Mesendoderm (in vitro differentiated cells): ENCODE data around the gene KRT1.

ENCODE experiments used
- DNase-seq: peaks from one replicate; pipeline ENCODE4 v3.0.0; 2013
- H2AK5ac ChIP-seq: 2 replicates; pipeline ENCODE4 v1.6.1; 2013; ENCODE audit warnings: low read length, inconsistent platforms
- H2BK120ac ChIP-seq: 2 replicates; pipeline ENCODE4 v1.6.1; 2013; ENCODE audit warnings: low read depth, mild to moderate bottlenecking, low read length, moderate library complexity, mixed read lengths
- H2BK15ac ChIP-seq: replicated peaks from 2 replicates; pipeline ENCODE4 v1.6.1; 2013; ENCODE audit warnings: low read depth, mild to moderate bottlenecking, moderate library complexity
- H2BK5ac ChIP-seq: 2 replicates; pipeline ENCODE4 v1.6.1; 2013; ENCODE audit warnings: low read length, inconsistent platforms
- H3K18ac ChIP-seq: 2 replicates; pipeline ENCODE4 v1.6.1; 2013; ENCODE audit warnings: mild to moderate bottlenecking, low read length, mixed read lengths
- H3K23ac ChIP-seq: one replicate; pipeline ENCODE4 v1.6.1; 2013; ENCODE audit warnings: low read length
- H3K27ac ChIP-seq: 2 replicates; pipeline ENCODE4 v1.5.1; 2013; ENCODE audit warnings: low read depth, mild to moderate bottlenecking, inconsistent platforms, low read length, moderate library complexity
- H3K27me3 ChIP-seq: 2 replicates; pipeline ENCODE4 v1.6.1; 2013; ENCODE audit warnings: low read length, control low read depth, mild to moderate bottlenecking, inconsistent platforms; ENCODE audit not compliant: insufficient read depth, poor library complexity
- H3K36me3 ChIP-seq: 2 replicates; pipeline ENCODE4 v1.6.1; 2013; ENCODE audit warnings: low read length, inconsistent platforms; ENCODE audit not compliant: control insufficient read depth, insufficient read depth
- H3K4ac ChIP-seq: one replicate; pipeline ENCODE4 v1.6.1; 2013; ENCODE audit warnings: low read depth, mild to moderate bottlenecking, low read length, moderate library complexity
- H3K4me1 ChIP-seq: 2 replicates; pipeline ENCODE4 v1.6.1; 2013; ENCODE audit warnings: low read depth, low read length, inconsistent platforms; ENCODE audit not compliant: control insufficient read depth
- H3K4me2 ChIP-seq: 2 replicates; pipeline ENCODE4 v1.6.1; 2013; ENCODE audit warnings: low read length
- H3K4me3 ChIP-seq: 2 replicates; pipeline ENCODE4 v1.5.1; 2013; ENCODE audit warnings: mild to moderate bottlenecking, low read length
- H3K56ac ChIP-seq: one replicate; pipeline ENCODE4 v1.6.1; 2013; ENCODE audit warnings: low read length
- H3K79me1 ChIP-seq: 2 replicates; pipeline ENCODE4 v1.6.1; 2013; ENCODE audit warnings: low read length, inconsistent platforms
- H3K79me2 ChIP-seq: 2 replicates; pipeline ENCODE4 v1.6.1; 2013; ENCODE audit warnings: mild to moderate bottlenecking, low read length; ENCODE audit not compliant: control insufficient read depth, insufficient read depth
- H3K9ac ChIP-seq: 2 replicates; pipeline ENCODE4 v1.6.1; 2013; ENCODE audit warnings: low read length, inconsistent platforms
- H4K5ac ChIP-seq: one replicate; pipeline ENCODE4 v1.6.1; 2013; ENCODE audit warnings: low read length
- H4K8ac ChIP-seq: one replicate; pipeline ENCODE4 v1.6.1; 2013; ENCODE audit warnings: low read depth, mild to moderate bottlenecking, control low read depth, low read length, moderate library complexity
- WGBS: extraction: QIAGEN DNeasy Blood & Tissue Kit; methylation state at CpG from one replicate; pipeline ENCODE4 v1.1.7; 2013; ENCODE audit warnings: low lambda C conversion rate, missing lambda C conversion rate; ENCODE audit not compliant: insufficient coverage; ENCODE audit errors: extremely low coverage; 5-methylcytosine and 5-hydroxymethylcytosine counted together

The KRT1 gene

DNA sequence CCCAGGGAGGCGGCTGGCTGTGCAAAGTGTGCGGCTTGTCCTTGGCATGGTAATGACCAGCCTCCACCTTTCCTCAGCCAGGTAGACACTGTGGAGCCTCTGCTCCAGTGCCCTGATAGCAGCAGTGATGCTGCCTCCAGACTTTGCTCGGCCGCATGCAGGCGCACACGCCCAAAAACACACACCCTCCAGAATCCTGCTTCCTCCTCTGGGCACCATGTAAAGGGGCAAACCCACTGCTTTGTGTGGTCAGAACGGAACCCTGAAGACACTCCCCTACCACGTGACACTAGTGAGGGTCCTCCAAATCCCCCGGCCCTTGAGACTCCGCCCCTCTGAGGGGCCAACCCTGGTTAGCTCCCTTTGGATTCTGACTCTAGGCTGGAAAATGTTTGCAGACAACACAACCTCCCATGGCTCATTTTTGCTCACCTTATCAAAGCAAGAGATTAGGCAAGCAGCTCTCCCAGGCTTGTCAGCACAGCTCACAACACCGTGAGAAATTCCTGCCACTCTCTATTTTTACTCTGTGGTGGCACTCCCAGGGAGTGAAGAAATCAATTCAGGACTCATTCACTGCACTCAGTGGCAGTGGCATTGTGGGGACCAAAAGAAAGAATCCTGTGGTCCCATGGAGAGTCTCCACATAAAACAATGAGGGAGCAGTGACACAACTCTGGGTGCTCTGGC is 18.6 kb upstream of the KRT1 start:
- H3K79me1 ChIP-seq = no peaks in the 10 kb centered on the region
- no peak overlapping the region for H3K9ac ChIP-seq
- no peak overlapping the region for H3K4me2 ChIP-seq
- no peak overlapping the region for H3K4ac ChIP-seq
- H2BK15ac ChIP-seq = no peak overlapping the region
- no peak overlapping the region for H2AK5ac ChIP-seq
- no peaks in the 10 kb centered on the region for H3K27me3 ChIP-seq
- no CpG with 5 or more reads among the region's 11 CpGs for WGBS
- no peaks in the 10 kb centered on the region for H3K79me2 ChIP-seq
- H4K5ac ChIP-seq = no peak overlapping the region
- H2BK5ac ChIP-seq = no peak overlapping the region
- no peak overlapping the region for H3K18ac ChIP-seq
- H3K27ac ChIP-seq = no peak overlapping the region
- H4K8ac ChIP-seq = no peak overlapping the region
- no peaks in the 10 kb centered on the region for H3K36me3 ChIP-seq
- no peak overlapping the region for H2BK120ac ChIP-seq
- H3K23ac ChIP-seq = no peak overlapping the region
- peaks cover 6% of the 10 kb centered on the region for H3K4me1 ChIP-seq
- DNase-seq = peak; percentile 47
- H3K4me3 ChIP-seq = no peak overlapping the region
- H3K56ac ChIP-seq = no peak overlapping the region

GRCh38 chr12:52697058-52697582 is 16.9 kb upstream of the KRT1 start:
- H3K56ac ChIP-seq = no peak overlapping the region
- peaks cover 6% of the 10 kb centered on the region for H3K4me1 ChIP-seq
- no peaks in the 10 kb centered on the region for H3K79me2 ChIP-seq
- no peak overlapping the region for H4K5ac ChIP-seq
- no peaks in the 10 kb centered on the region for H3K27me3 ChIP-seq
- no peaks in the 10 kb centered on the region for H3K79me1 ChIP-seq
- no peak overlapping the region for H3K27ac ChIP-seq
- no peak overlapping the region for H2BK15ac ChIP-seq
- H3K36me3 ChIP-seq = no peaks in the 10 kb centered on the region
- H3K4ac ChIP-seq = no peak overlapping the region
- H2BK5ac ChIP-seq = no peak overlapping the region
- no CpG with 5 or more reads among the region's 2 CpGs for WGBS
- DNase-seq = no peak
- H4K8ac ChIP-seq = no peak overlapping the region
- no peak overlapping the region for H3K4me3 ChIP-seq
- H2AK5ac ChIP-seq = no peak overlapping the region
- no peak overlapping the region for H3K23ac ChIP-seq
- H3K9ac ChIP-seq = no peak overlapping the region
- no peak overlapping the region for H2BK120ac ChIP-seq
- H3K18ac ChIP-seq = no peak overlapping the region
- H3K4me2 ChIP-seq = no peak overlapping the region

DNA sequence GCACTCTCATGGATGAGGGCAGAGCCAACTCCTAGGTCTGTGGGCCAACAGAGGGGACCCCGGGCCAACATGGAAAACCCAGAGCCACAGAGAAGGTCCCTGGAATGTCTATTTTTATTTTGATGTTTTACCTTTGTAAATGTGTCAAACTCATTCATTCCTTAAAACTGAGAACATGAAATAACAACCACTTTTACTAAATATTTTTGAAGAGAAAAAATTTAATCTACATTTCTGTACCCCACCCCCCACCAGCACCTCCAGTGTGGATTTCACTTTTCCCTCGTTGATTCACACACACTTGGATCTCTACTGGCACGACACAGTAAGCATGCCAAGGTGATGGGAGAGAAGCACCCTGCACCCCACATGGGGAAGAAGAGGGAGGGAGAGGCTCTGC is 16.4 kb upstream of the KRT1 start:
- no CpG with 5 or more reads among the region's 3 CpGs for WGBS
- H3K4me3 ChIP-seq = no peak overlapping the region
- no peaks in the 10 kb centered on the region for H3K36me3 ChIP-seq
- no peak overlapping the region for H4K8ac ChIP-seq
- no peak overlapping the region for H3K9ac ChIP-seq
- peaks cover 6% of the 10 kb centered on the region for H3K4me1 ChIP-seq
- no peak overlapping the region for H3K27ac ChIP-seq
- H3K27me3 ChIP-seq = no peaks in the 10 kb centered on the region
- H3K56ac ChIP-seq = no peak overlapping the region
- H3K79me2 ChIP-seq = no peaks in the 10 kb centered on the region
- no peak overlapping the region for H2BK120ac ChIP-seq
- H3K18ac ChIP-seq = no peak overlapping the region
- no peak overlapping the region for H4K5ac ChIP-seq
- H3K4me2 ChIP-seq = no peak overlapping the region
- no peak overlapping the region for H3K4ac ChIP-seq
- no peaks in the 10 kb centered on the region for H3K79me1 ChIP-seq
- no peak for DNase-seq
- H2AK5ac ChIP-seq = no peak overlapping the region
- no peak overlapping the region for H3K23ac ChIP-seq
- H2BK15ac ChIP-seq = no peak overlapping the region
- H2BK5ac ChIP-seq = no peak overlapping the region

DNA sequence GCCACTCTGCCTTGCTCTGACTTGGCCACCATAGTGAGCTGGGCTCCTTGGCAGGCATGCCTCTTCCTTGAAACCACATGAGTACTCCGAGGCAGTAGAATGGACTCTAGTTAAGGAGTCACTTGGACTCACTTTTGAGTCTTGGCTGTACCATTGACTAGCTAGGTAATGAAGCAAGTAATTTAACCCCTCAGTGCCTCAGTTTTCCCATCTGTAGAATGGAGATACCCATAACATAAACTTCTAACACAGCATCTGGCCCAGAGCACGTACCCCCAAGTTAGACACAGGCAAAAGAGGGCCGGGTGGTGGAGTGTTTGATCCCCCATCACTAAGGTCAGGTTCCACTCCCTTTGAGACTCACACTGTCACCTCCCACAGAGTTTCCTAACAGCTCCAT is 14.8 kb upstream of the KRT1 start:
- Histone ChIP-seq H3K79me1 (no peaks in the 10 kb centered on the region), H3K27me3 (no peaks in the 10 kb centered on the region), H2BK5ac (no peak overlapping the region), H2BK120ac (no peak overlapping the region), H3K9ac (no peak overlapping the region), H4K8ac (no peak overlapping the region), H2AK5ac (no peak overlapping the region), H3K79me2 (no peaks in the 10 kb centered on the region), H3K4me2 (no peak overlapping the region), H3K4me3 (no peak overlapping the region), H2BK15ac (no peak overlapping the region), H3K18ac (no peak overlapping the region), H3K4me1 (peaks cover 6% of the 10 kb centered on the region), H4K5ac (no peak overlapping the region), H3K36me3 (no peaks in the 10 kb centered on the region), H3K56ac (no peak overlapping the region), H3K27ac (no peak overlapping the region), H3K4ac (no peak overlapping the region), H3K23ac (no peak overlapping the region)
- no peak for DNase-seq
- WGBS = no CpG with 5 or more reads among the region's 3 CpGs

DNA sequence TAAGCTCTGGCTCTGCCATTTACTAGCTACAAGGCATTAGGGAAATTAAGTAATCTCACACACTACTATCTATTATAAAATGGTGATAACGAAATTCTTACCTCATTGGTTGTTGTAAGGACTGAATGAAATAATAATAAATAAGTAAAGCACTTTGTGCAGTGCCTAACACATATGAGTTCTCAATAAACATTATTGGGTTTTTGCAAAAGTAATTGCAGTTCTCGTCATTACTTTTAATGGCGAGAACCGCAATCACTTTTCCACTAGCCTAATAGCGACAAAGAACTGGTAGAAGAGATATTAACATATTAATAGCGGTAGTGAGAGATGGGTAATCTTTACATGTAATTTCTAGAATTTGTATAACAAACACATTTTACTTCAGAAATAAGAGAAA is 13.9 kb upstream of the KRT1 start:
- WGBS = no CpG with 5 or more reads among the region's 6 CpGs

DNA sequence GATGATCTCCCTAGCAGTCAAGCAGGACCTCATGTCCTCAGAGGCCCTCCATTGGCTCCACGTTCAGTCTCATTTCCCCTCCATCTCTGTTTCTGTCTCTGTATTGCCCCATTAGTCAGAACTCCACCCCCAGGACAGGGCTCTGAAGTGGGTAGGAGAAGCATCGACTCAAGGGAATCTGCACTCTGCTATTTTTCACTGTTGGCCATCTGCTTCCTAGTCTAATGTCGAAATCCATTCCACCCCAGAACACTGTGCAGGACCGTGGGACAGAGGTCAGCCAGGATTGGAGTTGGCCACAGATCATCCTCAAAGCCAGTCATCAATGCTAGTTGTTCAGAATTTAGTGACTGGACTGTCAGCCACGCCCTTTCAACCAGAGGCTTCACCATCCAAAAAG is 13.1 kb upstream of the KRT1 start:
- no peaks in the 10 kb centered on the region for H3K27me3 ChIP-seq
- no CpG with 5 or more reads among the region's 5 CpGs for WGBS

More for the DNA sequence above, 13.9 kb upstream of the KRT1 start:
- Histone ChIP-seq H3K4me2 (no peak overlapping the region), H4K8ac (no peak overlapping the region), H3K79me1 (no peaks in the 10 kb centered on the region), H3K27me3 (no peaks in the 10 kb centered on the region), H3K18ac (no peak overlapping the region), H3K4me1 (peaks cover 5% of the 10 kb centered on the region), H3K23ac (no peak overlapping the region), H3K4ac (no peak overlapping the region), H2BK120ac (no peak overlapping the region), H3K9ac (no peak overlapping the region), H3K27ac (no peak overlapping the region), H3K36me3 (no peaks in the 10 kb centered on the region), H4K5ac (no peak overlapping the region), H3K56ac (no peak overlapping the region), H2BK15ac (no peak overlapping the region), H2AK5ac (no peak overlapping the region), H3K79me2 (no peaks in the 10 kb centered on the region), H3K4me3 (no peak overlapping the region), H2BK5ac (no peak overlapping the region)
- DNase-seq = no peak

More for the DNA sequence above, 13.1 kb upstream of the KRT1 start:
- Histone ChIP-seq H2BK5ac (no peak overlapping the region), H4K8ac (no peak overlapping the region), H3K79me1 (no peaks in the 10 kb centered on the region), H3K4me3 (no peak overlapping the region), H3K36me3 (no peaks in the 10 kb centered on the region), H2BK120ac (no peak overlapping the region), H4K5ac (no peak overlapping the region), H3K4me1 (no peaks in the 10 kb centered on the region), H3K9ac (no peak overlapping the region), H3K23ac (no peak overlapping the region), H2BK15ac (no peak overlapping the region), H3K27ac (no peak overlapping the region), H3K4ac (no peak overlapping the region), H3K18ac (no peak overlapping the region), H3K4me2 (no peak overlapping the region), H2AK5ac (no peak overlapping the region), H3K79me2 (no peaks in the 10 kb centered on the region), H3K56ac (no peak overlapping the region)
- DNase-seq = no peak
